Hematopoietic multipotent progenitor cell treated with erythropoietin and hydrocortisone succinate and interleukin-3 and kit ligand, for 17 days (in vitro differentiated cells): Measurements from ENCODE around the gene KRT10.
A peak's percentile ranks its signal among the peaks of the same experiment; 100 is the strongest.
"Not testable (repeated sequence)": the region's sequence is repeated elsewhere in the genome, so short reads cannot be mapped to it uniquely, and the experiment has no call there.

Source experiments
- DNase-seq: peaks from one replicate; pipeline ENCODE4 v3.0.0-alpha.2; 2015; ENCODE audit warnings: low spot score

The KRT10 gene

DNA sequence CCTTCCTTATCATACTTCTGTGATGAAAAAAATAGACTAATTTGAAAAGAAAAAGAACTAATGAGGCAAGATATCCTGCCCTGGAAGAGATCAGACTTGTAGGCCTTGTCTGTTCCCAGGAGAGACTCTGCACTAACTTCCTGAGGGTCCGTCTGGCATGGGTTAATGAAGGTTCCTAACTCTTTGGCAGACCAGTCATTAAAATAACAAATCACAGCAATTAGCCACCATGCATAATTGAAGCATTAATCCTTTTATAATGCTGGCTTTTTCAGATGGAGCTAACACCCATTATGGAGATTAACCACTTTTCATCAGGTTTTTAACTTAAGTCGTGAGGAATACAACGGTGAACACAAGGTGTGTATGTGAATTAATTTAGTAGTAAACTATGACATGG, 10.4 kb upstream of the KRT10 start:
- no peak for DNase-seq

DNA sequence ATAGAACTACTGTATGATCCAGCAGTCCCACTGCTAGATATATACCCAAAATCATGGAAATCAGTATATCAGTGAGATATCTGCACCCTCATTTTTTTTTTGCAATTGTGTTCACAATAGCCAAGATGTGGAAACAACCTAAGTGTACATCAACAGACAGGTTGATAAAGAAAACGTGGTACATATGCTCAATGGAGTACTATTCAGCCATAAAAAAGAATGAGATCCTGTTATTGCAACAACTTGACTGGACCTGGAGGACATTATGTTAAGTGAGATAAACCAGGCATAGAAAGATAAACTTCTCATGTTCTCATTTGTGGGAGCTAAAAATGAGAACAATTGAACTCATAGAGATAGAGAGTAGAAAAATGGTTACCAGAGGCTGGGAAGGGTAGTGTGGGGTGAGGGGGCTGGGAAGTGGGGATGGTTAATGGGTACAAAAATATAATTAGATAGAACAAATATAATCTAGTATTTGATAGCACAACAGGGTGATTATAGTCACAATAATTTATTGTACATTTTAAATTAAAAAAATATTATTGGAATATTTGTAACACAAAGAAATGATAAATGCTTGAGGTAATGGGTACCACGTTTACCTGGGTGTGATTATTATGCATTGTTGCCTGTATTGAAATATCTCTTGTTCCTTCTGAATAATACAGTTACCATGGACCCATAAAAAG, 7.8 kb upstream of the KRT10 start:
- no peak for DNase-seq

GRCh38 chr17:40828454-40829044, 6.1 kb upstream of the KRT10 start:
- DNase-seq, result no peak

GRCh38 chr17:40827746-40828453, 5.5 kb upstream of the KRT10 start:
- no peak for DNase-seq

DNA sequence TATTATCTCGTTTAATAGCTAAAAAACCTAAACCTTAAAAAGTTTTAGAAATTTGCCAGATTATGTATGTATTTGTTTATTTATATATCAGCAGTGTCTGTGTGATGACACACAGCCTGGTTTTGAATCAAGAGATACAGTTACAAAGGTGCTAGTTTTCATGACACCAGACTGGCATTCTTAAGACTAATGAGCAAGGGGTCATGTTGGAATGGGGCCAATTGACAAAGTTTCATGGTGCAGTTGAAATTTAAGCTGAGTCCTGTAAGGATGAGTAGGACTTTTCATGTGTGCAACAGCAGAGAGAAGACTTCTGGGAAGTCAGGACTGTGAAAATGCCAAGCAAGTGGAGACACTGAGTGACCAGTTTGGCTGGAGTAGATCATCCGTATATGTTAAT, 3.2 kb upstream of the KRT10 start:
- no peak for DNase-seq

- DNase-seq, result no peak
These were observed 1.8 kb upstream of the KRT10 start for GRCh38 chr17:40824015-40824832.

DNA sequence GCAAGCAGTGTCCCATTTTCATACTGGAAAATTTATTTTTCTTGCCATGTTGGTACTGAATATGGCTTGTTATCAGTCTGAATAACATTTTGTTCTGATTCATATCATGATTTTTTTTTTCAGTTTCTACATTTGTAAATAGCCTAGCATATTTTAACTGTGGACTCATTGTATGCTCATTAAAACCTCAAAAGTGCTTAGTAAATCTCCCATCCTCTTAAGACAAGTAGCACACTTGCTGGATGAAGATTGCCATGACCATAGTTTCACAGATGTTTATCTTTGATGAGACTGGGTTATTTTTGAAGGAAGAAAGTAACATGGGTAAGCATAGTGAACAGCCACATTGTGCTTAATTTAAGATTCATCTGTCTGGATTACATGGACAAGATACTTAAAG, 878 bp downstream of the KRT10 start:
- DNase-seq, result no peak

- DNase-seq, result no peak
These were observed 2.1 kb downstream of the KRT10 start for GRCh38 chr17:40820228-40820838.

DNA sequence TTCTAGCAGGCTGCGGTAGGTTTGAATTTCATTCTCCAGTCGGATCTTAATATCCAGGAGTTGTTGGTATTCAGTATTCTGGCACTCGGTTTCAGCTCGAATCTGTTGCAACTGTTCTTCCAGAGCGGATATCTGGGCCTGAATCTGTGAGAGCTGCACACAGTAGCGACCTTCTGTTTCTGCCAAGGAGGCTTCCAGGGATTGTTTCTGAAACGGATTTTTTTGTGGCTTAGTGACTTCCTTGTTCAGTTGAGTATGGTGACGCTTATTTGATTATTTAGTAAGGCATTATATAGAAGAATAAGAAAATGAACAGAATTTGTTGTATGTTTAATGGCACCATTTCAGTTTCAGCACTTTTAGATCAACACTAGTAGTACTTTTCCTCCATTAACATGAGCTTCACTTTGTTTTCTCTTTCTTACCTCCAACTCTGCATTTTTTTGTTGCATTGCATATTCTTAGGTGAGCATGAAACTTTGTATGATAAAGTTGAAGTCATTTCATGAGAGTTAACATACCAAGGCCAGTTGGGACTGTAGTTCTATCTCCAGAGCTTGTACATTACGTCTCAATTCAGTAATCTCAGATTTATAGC, 2.8 kb downstream of the KRT10 start:
- DNase-seq, result no peak

DNA sequence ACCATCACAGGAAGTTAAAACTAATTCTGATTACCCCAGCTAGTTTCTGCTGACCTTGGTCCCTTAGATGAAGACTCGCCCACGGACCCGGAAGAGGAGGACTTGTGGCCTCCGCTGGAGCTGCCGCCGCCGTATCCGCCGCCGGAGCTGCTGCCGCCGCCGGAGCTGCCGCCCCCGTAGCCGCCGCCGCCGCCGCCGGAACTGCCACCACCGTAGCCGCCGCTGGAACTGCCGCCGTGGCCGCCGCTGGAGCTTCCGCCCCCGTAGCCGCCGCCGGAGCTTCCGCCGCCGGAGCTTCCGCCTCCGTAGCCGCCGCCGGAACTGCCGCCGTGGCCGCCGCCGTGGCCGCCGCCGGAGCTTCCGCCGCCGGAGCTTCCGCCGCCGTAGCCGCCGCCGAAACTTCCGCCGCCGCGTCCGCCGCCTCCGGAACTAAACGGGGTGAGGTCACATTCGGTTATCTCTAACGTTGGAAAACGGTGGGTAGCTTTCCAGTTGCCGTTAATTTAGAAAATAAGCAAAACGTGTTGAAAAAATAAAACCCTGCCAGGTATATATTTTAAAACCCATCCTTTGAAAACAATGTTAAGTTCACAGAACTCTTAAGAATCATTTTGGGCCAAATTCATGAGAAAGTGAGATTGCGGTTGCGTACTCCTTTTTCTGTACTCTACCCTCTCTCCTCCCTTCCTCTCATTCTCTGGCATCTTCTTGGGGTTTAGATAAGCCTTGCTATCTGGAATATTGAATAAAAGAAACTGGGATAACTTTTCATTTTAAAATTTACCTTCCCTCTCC, 3.5 kb downstream of the KRT10 start:
- DNase-seq, result peak; percentile 43

DNA sequence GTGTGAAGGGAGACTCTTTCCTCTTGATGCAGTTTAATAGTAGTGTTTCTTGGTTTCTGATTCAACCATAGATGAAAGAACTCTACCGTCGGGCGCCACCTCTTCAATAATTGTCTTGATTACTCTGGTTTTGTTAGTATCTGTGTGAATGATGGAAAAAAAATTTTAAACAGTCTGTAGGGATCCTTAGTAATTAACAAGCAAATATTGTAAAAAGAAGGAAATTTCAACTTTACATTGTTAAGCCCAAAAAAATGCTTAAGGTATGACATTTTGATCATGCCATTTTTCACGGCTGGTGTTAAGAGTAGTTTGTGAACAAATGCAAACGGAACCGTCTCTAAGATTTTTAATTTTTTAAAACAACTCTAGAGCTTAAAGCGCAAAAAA, 4.1 kb downstream of the KRT10 start:
- no peak for DNase-seq

DNA sequence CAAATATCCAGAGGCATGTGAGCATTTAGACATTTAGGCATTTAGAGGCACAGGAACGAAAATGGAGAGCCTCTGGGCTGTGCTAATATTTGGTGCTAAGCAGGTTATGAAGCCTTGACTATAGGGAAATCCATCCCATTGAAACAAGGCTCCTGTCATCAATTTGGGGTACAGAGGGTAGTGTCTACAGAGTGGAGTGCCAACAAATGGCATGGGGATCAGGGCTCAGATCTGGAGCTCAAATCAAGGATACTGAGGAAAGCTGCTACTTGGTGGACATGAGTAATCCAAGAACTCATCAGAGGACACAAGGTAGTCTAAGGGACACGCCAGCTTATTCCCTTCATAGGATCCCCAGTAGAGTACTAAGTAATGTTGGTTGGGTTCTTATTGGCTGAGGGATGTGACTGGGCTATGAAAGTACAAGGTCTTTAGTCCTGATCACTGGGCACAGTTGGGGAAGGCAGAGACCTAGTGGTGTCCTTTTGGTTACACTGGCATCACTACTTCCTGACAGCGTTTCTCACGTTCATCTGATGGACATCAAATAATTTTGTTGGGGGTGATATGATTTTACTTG, 5.2 kb downstream of the KRT10 start:
- no peak for DNase-seq

DNA sequence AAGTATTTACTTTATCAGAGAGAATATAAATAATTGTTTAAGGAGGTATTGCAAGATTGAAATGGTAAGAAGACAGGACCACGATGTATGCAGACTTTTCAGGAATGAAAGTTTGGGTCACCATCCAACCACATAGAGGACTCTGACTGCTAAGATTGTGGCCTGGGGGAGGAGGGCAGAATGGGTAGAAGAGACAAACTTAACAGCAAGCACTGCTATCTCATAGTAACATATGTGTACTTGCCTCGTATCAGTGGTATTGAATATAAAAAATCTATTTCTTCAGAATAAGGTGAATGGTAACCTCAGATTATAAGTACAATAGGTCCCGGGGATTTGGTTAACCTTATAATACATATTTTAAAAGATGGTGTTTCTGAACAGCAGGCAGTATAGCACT, 5.8 kb downstream of the KRT10 start:
- no peak for DNase-seq

DNA sequence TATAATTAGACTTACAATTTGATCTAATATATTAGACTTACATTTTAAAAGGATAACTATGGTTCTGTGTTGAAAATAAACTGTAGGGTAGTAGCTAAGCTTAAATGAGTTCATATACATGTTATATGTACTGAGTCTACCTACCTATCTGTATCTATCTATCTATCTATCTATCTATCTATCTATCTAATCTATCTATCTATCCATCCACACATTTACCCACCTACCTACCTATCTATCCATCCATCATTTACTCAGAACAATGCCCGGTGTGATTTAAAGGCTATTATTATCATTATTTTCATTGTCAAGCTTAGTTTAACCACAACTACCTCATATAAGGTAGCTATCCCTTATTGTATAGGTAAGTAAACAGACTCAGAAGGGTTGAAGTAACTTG, 7.0 kb downstream of the KRT10 start:
- DNase-seq, result no peak

DNA sequence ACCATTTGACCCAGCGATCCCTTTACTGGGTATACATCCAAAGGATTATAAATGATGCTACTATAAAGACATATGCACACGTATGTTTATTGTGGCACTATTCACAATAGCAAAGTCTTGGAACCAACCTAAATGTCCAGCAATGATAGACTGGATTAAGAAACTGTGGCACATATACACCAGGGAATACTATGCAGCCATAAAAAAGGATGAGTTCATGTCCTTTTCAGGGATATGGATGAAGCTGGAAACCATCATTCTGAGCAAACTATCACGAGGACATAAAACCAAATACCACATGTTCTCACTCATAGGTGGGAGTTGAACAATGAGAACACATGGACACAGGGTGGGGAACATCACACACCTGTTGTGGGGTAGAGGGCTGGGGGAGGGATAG, 7.8 kb downstream of the KRT10 start:
- DNase-seq, result not testable (repeated sequence)

DNA sequence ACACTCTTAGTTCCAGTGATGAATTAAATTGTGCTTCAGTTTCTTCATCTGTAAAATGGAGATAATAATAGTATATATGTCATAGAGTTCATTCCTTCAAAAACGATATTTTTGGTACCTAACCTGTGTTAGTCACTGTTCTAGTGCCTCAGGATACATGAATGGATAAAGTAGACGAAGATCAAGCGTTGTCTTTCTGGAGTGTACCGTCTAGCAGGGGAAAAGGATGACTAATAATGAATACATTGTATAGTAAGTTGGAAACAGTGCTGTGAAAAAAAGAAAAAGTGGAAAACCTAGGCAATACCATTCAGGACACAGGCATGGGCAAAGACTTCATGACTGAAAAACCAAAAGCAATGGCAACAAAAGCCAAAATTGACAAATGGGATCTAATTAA, 8.6 kb downstream of the KRT10 start:
- no peak for DNase-seq

DNA sequence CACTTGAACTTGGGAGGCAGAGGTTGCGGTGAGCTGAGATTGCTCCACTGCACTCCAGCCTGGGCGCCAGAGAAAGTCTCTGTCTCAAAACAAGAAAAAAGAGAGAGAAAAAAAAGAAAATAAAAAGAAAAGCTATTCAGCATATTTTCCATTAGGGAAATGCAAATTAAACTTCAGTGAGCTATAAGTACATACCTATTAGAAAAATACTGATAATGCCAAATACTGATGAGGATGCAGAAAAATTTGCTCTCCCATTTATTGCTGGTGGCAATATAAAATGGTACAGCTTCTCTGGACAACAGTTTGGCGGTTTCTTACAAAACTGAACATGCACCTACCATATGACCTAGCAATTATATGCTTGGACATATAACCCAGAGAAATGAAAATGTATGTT, 9.8 kb downstream of the KRT10 start:
- no peak for DNase-seq

- no peak for DNase-seq
These were observed 11.9 kb downstream of the KRT10 start for GRCh38 chr17:40810494-40810893.

DNA sequence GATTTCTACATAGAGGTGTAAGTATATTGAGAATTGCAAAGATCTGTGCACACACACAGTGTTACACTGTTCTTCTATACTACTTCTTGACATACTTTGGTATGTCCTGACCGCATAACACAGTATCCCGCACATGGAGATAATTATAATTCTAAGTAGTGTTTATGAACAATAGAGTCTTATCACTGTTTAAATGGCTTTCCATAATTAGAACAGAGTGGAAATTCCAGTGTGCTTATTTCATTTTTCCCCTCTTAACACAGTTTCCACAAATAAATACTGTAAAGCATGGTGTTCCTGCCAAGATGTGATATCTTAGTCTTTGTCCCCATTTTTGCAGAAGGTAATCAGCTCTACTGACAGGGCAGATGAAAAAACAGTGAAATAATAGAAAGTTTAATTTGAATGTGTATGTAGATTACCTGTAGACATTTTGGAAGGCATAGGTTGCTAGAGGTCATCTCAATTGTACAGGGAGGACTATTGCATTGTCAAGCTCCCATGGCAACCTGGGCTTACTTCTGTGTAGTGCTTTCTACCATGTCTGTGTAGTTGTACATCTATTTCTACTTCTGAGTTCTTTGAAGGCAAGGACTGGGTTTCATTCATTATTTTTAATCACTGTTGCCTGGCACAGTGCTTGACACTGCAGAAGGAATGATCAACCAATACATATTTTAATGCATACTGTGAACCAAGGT, 12.5 kb downstream of the KRT10 start:
- DNase-seq, result no peak

- DNase-seq, result no peak
These were observed 16.3 kb downstream of the KRT10 start for GRCh38 chr17:40806131-40806530.
